ENCODE measurements around the gene ATP7A. TPM values are rescaled to one million over a fixed set of nuclear protein-coding genes. Genes with fewer than 3 reads are reported as not detected.

Gene ATP7A
- polyA plus RNA-seq, 3 donors from 2014 or later: 4.7 to 11.6 (median 6.5) TPM

DNA sequence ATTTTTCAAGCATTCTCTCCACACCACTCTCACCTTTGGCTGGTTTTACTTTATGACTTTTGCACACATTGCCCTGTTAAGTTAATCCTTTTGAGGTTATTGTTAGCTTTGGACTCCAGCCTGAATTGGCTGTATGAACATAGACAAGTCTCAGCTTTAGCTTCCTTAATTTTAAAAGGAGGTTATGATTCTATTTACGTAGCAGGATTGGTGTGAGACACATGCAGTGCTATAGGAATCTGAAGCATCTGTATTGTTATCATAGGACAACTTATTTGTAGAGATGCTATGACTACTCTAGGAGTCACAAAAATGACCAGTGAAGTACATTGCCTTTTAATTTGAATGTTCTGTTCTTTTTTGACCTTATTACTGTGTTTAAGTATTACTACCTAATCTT, 43.2 kb downstream of the ATP7A start:
- H3K27ac Mint-ChIP-seq: peak overlapping the region in 1 of 6 donors; percentile 36
- no peak for DNase-seq
- no peak overlapping the region for H3K4me3 Mint-ChIP-seq
- no peaks in the 10 kb centered on the region for H3K9me3 Mint-ChIP-seq
- H3K36me3 Mint-ChIP-seq: no peaks in the 10 kb centered on the region
- peaks cover 0 to 4% (median 0%) of the 10 kb centered on the region in 3 donors for H3K27me3 Mint-ChIP-seq (ENCODE audit: low read depth in 3 of 3)
- peaks cover 15 to 23% of the 10 kb centered on the region in 2 donors for H3K4me1 Mint-ChIP-seq

DNA sequence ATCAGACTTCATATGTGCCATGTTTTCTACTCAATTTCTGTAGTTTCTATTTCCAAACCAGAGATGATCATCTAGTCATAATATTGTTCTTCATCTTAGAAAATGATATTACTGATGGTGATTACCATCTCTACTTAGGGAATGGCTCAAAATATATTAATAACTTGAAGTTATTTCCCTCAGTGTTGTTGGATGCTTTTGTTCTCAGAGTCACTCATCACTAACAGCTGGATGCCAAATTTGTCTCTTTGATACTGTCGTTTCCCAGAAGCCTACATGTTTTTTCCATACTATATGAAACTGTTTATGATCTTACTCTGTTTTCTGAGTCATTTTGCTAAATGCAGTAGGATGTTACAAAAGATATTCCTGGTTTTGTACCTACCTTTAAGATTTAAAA, 50.1 kb downstream of the ATP7A start:
- H3K27me3 Mint-ChIP-seq (ENCODE audit: low read depth in 3 of 3): peaks cover 0 to 1% (median 0%) of the 10 kb centered on the region in 3 donors
- no peak for DNase-seq
- H3K27ac Mint-ChIP-seq: no peak overlapping the region
- no peaks in the 10 kb centered on the region for H3K36me3 Mint-ChIP-seq
- H3K4me1 Mint-ChIP-seq: peaks cover 26 to 41% of the 10 kb centered on the region in 2 donors
- peaks cover 0 to 1% (median 0%) of the 10 kb centered on the region in 6 donors for H3K9me3 Mint-ChIP-seq
- no peak overlapping the region for H3K4me3 Mint-ChIP-seq

DNA sequence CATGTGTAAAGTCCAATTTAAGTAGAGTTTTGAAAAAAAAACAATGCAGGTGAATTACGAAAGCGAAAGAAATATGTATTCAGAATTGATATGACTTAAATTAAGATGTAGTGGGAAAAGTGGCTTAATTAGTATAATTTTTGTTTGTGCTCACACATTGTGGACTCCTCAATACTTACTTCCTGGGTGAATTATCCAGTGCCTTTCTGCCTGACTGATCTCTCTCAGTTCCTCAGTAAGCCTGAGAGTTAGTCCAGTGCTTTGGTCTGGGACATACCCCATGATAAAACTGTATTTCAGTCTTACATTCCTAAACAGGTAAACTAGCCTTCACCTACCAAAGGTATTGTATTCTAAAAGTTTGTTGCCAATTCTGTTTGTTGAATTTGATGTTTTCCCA, 50.6 kb downstream of the ATP7A start:
- peaks cover 0 to 3% (median 0%) of the 10 kb centered on the region in 3 donors for H3K27me3 Mint-ChIP-seq (ENCODE audit: low read depth in 3 of 3)
- H3K36me3 Mint-ChIP-seq: peaks cover 0 to 3% (median 0%) of the 10 kb centered on the region in 3 donors
- peaks cover 0 to 1% (median 0%) of the 10 kb centered on the region in 6 donors for H3K9me3 Mint-ChIP-seq
- H3K4me1 Mint-ChIP-seq: peaks cover 26 to 41% of the 10 kb centered on the region in 2 donors
- no peak overlapping the region for H3K4me3 Mint-ChIP-seq
- no peak for DNase-seq
- peak overlapping the region in 1 of 6 donors; percentile 59 for H3K27ac Mint-ChIP-seq

DNA sequence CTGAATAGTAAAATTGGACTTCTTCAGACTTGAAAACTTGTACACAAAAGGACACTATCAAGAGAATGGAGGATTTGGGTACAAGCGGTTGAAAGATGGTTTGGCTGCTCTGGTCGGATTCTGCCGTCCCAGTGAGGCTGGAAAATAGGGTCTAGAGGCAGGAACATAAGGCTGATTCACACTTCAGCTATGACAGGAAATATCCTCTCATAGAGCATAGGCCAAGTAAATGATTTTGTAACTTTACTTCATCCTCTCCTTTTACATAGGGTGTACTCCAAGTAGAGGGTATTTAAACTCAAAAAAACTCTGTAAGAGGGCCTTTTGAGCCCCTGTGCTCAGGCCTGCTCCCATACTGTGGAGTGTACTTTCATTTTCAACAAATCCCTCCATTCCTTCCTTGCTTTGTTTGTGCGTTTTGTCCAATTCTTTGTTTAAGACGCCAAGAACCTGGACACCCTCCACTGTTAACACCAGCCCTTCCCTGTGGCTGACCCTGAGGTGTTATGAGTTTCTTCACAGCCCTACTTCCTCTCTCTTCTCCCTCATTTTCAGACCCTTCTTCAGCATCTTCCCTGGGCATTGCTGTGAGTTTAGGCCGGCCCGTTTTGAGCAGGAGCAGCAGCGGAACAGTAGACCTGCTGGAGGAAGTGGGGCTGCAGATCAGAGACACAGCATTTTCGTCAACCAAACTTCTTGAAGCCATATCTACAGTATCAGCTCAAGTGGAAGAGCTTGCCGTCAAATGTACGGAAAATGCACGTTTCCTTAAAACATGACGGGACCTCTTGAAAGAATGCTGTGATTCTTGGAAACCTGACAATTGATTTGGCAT, 51.8 kb downstream of the ATP7A start:
- peaks cover 0 to 3% (median 0%) of the 10 kb centered on the region in 3 donors for H3K36me3 Mint-ChIP-seq
- DNase-seq: no peak
- peak overlapping the region; percentile 7 to 90 (median 66) for H3K27ac Mint-ChIP-seq
- H3K4me3 Mint-ChIP-seq: peak overlapping the region; percentile 18 to 79 (median 50)
- H3K4me1 Mint-ChIP-seq: peaks cover 26 to 42% of the 10 kb centered on the region in 2 donors
- H3K27me3 Mint-ChIP-seq (ENCODE audit: low read depth in 3 of 3): peaks cover under 1 to 2% (median 2%) of the 10 kb centered on the region in 3 donors
- H3K9me3 Mint-ChIP-seq: peaks cover 0 to 1% (median 0%) of the 10 kb centered on the region in 6 donors

DNA sequence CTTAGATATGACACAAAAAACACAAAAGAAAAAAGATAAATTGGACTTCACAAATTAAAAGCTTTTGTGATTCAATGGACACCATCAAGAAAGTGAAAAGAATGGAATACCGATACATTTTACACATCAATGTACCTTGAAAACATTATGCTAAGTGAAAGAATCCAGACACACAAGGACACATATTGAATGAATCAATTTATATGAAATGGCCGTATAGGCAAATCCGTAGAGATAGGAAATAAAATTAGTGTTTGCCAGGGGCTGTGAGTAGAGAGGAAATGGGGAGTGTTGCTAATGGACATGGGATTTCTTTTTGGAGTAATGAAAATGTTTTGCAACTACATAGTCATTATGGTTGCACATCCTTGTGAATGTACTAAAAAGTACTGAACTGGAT, 55.9 kb downstream of the ATP7A start:
- no peak for DNase-seq
- peaks cover 0 to 3% (median 0%) of the 10 kb centered on the region in 3 donors for H3K36me3 Mint-ChIP-seq
- no peak overlapping the region for H3K27ac Mint-ChIP-seq
- no peak overlapping the region for H3K4me3 Mint-ChIP-seq
- H3K9me3 Mint-ChIP-seq: peaks cover 0 to 1% (median 0%) of the 10 kb centered on the region in 6 donors
- peaks cover 19 to 28% of the 10 kb centered on the region in 2 donors for H3K4me1 Mint-ChIP-seq
- peaks cover 2 to 7% (median 4%) of the 10 kb centered on the region in 3 donors for H3K27me3 Mint-ChIP-seq (ENCODE audit: low read depth in 3 of 3)

DNA sequence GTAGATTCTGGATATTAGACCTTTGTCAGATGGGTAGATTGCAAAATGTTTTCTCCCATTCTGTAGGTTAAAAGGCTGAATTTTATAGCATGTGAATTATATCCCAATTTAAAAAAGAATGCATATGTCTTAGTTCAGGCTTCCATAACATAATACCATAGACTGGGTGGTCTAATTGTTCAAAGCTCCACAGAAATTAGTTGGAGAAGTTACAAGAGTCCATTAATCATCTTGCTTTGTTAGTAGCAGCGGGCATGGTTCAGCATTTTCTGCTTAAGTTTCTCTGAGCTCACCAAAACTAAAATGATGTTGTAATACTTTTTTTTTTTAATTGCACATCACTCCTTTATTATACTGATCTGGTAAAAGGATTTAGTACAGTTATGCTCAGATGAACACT, 57.1 kb downstream of the ATP7A start:
- H3K36me3 Mint-ChIP-seq: peaks cover 0 to 3% (median 0%) of the 10 kb centered on the region in 3 donors

DNA sequence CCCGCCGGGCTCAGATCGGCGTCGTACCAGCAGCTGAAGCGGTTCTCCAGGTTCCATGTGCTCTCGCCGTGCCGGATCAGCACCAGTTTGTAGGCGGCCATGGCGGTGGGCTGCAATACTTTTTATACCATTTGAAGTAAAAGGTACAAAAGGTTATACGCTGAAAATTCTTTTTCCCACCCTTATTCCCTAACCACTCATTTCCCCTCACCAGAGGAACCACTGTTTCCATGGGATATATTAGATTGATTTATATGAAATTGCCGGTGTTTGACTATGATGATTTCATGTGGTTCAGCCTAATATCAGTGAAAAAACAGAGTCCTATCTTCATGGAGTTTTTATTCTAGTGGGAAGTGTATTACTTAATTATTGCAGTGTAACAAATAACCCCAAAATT, 59.0 kb downstream of the ATP7A start, which contains the start of gene PGAM4:
TSS of gene PGAM4 (minus strand) at position 101 of the 400 bp plus-strand sequence. CDS start at position 101, 0 bp downstream.
- peaks cover 0 to 3% (median 0%) of the 10 kb centered on the region in 3 donors for H3K36me3 Mint-ChIP-seq
- H3K4me1 Mint-ChIP-seq: peaks cover 8 to 10% of the 10 kb centered on the region in 2 donors
- peaks cover 2 to 8% (median 7%) of the 10 kb centered on the region in 3 donors for H3K27me3 Mint-ChIP-seq (ENCODE audit: low read depth in 3 of 3)
- H3K27ac Mint-ChIP-seq: no peak within 1 kb of the TSS
- no peak within 1 kb of the TSS for H3K4me3 Mint-ChIP-seq
- DNase-seq: no peak
- no peaks in the 10 kb centered on the region for H3K9me3 Mint-ChIP-seq

More for the DNA sequence above, 57.1 kb downstream of the ATP7A start:
- no peak for DNase-seq
- H3K4me3 Mint-ChIP-seq: no peak overlapping the region
- peaks cover 2 to 8% (median 7%) of the 10 kb centered on the region in 3 donors for H3K27me3 Mint-ChIP-seq (ENCODE audit: low read depth in 3 of 3)
- H3K9me3 Mint-ChIP-seq: no peaks in the 10 kb centered on the region
- H3K4me1 Mint-ChIP-seq: peaks cover 9 to 15% of the 10 kb centered on the region in 2 donors
- peak overlapping the region in 2 of 6 donors; percentile 33 to 70 for H3K27ac Mint-ChIP-seq

DNA sequence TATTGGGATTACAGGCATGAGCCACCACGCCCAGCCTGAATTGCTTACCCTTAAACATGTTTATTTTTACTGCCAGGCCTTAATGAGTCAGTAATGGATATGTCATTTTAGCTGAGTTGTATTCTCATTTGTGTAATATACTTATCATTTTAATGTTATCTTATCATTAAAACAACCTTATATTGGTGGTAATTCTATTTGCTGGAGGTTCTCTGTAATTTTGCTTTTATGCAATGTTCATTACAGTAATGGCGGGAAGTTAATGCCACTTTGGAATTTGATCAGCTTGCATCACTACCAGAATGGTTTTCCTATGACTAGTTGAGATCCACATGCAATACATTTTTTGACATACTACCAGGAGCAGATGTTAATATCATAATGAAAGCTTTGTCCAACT, 65.3 kb downstream of the ATP7A start:
- Mint-ChIP-seq H3K27me3 (ENCODE audit: low read depth in 3 of 3) (peaks cover 0 to 4% (median 0%) of the 10 kb centered on the region in 3 donors), H3K9me3 (no peaks in the 10 kb centered on the region), H3K36me3 (peaks cover 0 to 10% (median 0%) of the 10 kb centered on the region in 3 donors), H3K27ac (no peak overlapping the region), H3K4me1 (no peaks in the 10 kb centered on the region), H3K4me3 (no peak overlapping the region)
- no peak for DNase-seq

DNA sequence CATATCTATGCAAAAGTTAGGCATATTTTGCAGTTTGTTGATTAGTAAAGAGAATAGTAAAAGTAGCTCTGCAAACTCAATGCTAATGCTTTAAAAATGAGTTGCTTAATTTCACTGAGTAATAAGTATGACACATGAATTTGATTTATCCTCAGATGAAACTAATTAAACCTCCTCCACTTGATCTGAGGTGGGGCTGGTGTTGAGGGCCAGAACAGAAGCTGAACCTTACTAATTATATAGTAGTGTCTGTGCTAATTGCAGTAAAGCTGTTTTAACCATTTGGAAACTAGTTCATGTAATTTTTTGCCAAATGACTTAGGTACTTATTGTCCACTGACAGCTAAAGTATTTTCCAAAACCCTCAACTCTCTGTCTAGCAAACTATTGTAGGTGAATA, 66.6 kb downstream of the ATP7A start:
- Mint-ChIP-seq H3K27ac (no peak overlapping the region), H3K36me3 (peaks cover 0 to 10% (median 0%) of the 10 kb centered on the region in 3 donors)

DNA sequence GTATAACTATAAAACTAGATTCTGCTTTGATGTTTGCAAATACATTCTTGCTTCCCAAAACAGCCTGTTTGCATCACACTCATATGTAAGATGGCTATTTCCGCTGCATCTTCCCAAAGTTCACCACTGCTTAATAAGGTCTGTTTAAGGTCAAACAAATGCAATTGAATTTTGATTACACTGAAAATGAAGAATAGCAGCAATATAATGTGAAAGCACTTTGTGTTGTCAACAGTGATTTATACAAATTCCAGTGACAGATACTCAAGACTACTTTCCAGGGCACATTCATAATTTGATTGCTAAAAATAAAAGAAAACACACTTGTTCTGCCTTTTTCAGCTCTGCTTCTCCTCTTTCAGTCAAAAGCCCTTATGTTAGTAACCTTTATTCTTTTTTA, 67.0 kb downstream of the ATP7A start:
- Mint-ChIP-seq H3K9me3 (no peaks in the 10 kb centered on the region), H3K4me3 (no peak overlapping the region), H3K27ac (no peak overlapping the region), H3K36me3 (peaks cover 0 to 10% (median 0%) of the 10 kb centered on the region in 3 donors), H3K27me3 (ENCODE audit: low read depth in 3 of 3) (no peaks in the 10 kb centered on the region), H3K4me1 (no peaks in the 10 kb centered on the region)
- no peak for DNase-seq

More for the DNA sequence above, 66.6 kb downstream of the ATP7A start:
- peaks cover 0 to 2% (median 0%) of the 10 kb centered on the region in 3 donors for H3K27me3 Mint-ChIP-seq (ENCODE audit: low read depth in 3 of 3)
- H3K4me3 Mint-ChIP-seq: no peak overlapping the region
- no peak for DNase-seq
- no peaks in the 10 kb centered on the region for H3K9me3 Mint-ChIP-seq
- no peaks in the 10 kb centered on the region for H3K4me1 Mint-ChIP-seq

DNA sequence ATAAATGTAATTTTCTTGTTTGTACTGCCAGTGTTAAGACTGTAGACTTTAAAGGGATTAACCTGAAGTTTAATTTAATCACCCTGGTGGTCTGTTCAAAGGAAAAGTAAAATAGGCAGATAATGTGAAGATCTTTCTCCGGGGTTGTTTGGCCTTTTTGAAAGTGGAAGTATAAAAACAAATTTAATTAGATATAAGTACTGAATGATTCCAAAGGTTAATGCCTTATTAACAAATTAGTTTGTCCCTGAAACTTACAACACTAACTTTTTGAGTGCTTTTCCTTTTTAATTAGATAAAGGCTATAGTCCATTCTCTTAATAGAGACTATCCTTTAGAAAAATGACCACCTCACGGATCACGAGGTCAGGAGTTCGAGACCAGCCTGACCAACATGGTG, 69.4 kb downstream of the ATP7A start:
- Mint-ChIP-seq H3K4me3 (no peak overlapping the region), H3K27me3 (ENCODE audit: low read depth in 3 of 3) (no peaks in the 10 kb centered on the region), H3K27ac (no peak overlapping the region), H3K36me3 (peaks cover 0 to 13% (median 0%) of the 10 kb centered on the region in 3 donors), H3K4me1 (peaks cover 11 to 13% of the 10 kb centered on the region in 2 donors), H3K9me3 (no peaks in the 10 kb centered on the region)
- DNase-seq: no peak

DNA sequence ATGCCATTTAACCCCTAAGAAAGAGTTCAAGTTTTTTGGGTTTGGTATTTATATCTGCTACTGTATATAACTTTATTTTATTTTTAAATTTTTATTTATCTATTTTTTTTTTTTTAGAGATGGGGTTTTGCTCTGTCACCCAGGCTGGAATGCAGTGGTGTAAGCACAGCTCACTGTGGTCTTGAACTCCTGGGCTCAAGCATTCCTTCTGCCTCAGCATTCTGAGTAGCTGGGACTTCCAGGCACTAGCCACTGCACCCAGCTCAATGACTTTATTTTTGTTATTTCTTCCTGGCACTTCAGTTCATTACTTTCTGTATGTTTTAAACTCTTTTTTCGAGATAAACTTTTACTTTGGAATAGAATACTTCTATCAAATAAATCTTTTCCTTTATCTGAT, 101.4 kb downstream of the ATP7A start:
- H3K4me1 Mint-ChIP-seq: no peaks in the 10 kb centered on the region

DNA sequence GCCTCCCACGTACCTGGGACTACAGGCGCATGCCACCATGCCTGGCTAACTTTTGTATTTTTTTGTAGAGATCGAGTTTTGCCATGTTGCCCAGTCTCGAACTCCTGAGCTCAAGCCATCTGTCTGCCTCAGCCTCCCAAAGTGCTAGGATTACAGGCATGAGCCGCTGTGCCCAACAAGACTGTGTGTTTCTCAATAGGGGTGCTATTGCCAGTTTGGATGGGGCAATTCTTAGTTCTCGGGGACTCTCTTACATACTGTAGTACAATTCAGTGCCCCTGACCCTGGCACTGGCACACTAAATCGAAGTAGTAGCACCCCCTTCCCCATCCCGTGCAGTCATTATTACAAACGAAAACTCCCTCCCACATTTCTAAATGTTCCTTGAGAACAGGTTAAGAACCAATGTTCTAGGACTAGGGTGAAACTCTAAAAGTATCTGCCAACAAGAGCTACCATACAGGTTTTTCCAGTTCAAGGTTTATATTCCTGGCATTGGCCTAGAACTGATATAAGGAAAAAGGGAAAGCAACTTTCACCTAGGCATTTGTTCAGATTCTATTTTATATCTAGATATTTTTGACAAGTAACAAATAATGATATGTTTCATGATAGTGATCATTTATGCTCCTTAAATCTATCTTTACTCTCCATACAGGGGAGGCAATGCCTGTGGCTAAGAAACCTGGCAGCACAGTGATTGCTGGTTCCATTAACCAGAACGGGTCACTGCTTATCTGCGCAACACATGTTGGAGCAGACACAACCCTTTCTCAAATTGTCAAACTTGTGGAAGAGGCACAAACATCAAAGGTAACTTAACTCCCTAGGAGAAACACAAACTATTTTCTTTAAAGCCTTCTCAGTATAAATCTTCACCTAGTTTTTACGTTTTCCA, 109.3 kb downstream of the ATP7A start:
- no peak overlapping the region for H3K27ac Mint-ChIP-seq
- H3K9me3 Mint-ChIP-seq: no peaks in the 10 kb centered on the region
- DNase-seq: no peak
- peaks cover 0 to 5% (median 0%) of the 10 kb centered on the region in 3 donors for H3K27me3 Mint-ChIP-seq (ENCODE audit: low read depth in 3 of 3)
- peaks cover 6 to 11% (median 7%) of the 10 kb centered on the region in 3 donors for H3K36me3 Mint-ChIP-seq
- peaks cover 0 to 4% of the 10 kb centered on the region in 2 donors for H3K4me1 Mint-ChIP-seq
- no peak overlapping the region for H3K4me3 Mint-ChIP-seq

More for the DNA sequence above, 101.4 kb downstream of the ATP7A start:
- H3K27ac Mint-ChIP-seq: peak overlapping the region in 1 of 6 donors; percentile 21
- peaks cover 6 to 9% (median 7%) of the 10 kb centered on the region in 3 donors for H3K36me3 Mint-ChIP-seq
- H3K9me3 Mint-ChIP-seq: no peaks in the 10 kb centered on the region
- peaks cover 0 to 2% (median 0%) of the 10 kb centered on the region in 3 donors for H3K27me3 Mint-ChIP-seq (ENCODE audit: low read depth in 3 of 3)
- no peak for DNase-seq
- no peak overlapping the region for H3K4me3 Mint-ChIP-seq
